Measurements from ENCODE around the gene GAL.

GAL gene

GRCh38 chr11:68659158-68659921 lies 25.0 kb upstream of the GAL start:
- DNase-seq = peak; percentile 54

- no peak for DNase-seq
Measured at GRCh38 chr11:68660066-68660810, 24.1 kb upstream of the GAL start.

- no peak for DNase-seq
Measured at GRCh38 chr11:68661014-68661413, 23.3 kb upstream of the GAL start.

- DNase-seq = no peak
Measured at GRCh38 chr11:68661697-68662603, 22.4 kb upstream of the GAL start.

- DNase-seq = no peak
Measured at GRCh38 chr11:68663482-68664010, 20.8 kb upstream of the GAL start.

- no peak for DNase-seq
Measured at GRCh38 chr11:68664141-68664540, 20.2 kb upstream of the GAL start.

- DNase-seq = no peak
Measured at GRCh38 chr11:68664906-68665305, 19.4 kb upstream of the GAL start.

GRCh38 chr11:68665436-68665835 lies 18.9 kb upstream of the GAL start:
- no peak for DNase-seq

DNA sequence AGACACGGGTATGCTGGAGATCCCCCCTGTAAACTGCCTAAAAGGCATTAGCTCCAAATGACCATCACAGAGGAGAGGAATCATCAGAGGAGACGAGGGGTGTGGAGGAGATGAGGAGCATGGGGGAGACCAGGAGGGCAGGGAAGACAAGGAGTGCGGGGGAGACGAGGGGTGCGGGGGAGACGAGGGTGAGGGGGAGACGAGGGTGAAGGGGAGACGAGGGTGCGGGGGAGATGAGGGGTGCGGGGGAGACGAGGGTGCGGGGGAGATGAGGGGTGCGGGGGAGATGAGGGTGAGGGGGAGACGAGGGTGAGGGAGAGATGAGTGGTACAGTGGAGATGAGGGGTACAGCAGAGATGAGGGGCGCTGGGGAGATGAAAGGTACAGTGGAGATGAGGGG lies 17.5 kb upstream of the GAL start:
- DNase-seq = no peak

DNA sequence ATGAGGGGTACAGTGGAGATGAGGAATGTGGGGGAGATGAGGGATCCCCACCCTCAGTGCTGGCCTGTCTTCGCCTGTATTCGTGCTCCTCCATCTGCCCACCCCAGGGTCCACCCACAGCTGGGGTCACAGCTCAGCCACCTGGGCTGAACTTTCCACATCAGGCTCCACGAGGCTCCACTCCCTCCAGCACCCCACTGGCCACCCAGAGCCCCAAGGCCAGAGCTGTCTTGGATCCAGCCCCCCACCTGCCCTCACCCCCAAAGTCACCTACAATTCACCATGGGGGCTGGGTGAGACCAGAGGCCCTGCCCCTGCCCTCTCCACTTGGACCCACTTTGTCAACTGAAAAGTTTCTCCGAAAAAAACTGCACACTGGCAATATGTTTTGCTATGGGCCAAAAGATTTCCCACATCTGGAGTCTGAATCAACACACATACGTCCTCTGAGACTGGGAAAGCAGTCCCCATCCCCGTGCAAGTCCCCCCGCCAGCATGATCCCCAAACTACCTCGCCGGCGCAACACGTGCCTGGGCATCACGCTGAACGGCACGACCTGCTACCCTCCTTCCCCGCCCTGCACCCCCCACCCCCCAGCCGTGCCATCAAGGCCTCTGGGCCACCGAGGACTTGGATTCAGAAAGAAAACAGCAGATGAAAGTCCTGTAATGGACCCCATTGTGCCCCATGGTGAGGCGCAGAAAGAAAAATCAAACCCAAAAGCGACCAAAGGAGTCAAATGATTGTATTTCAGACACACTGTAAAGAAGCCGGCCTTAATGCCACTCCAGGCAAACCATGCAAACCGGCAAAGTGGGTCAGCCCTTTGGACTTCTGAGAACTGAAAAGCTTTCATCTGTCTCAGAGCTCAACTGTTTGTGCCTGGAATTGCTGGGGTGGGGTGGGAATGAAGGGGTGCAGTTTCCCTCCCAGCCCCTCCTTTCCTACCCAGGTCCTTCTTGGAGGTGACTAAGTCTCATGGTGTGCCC lies 16.5 kb upstream of the GAL start:
- DNase-seq = no peak

- no peak for DNase-seq
Measured at GRCh38 chr11:68669301-68670090, 14.8 kb upstream of the GAL start.

GRCh38 chr11:68670208-68670992 lies 13.9 kb upstream of the GAL start:
- DNase-seq = no peak

GRCh38 chr11:68673306-68673945 lies 10.9 kb upstream of the GAL start:
- peak; percentile 56 for DNase-seq

- DNase-seq = no peak
Measured at GRCh38 chr11:68673991-68674390, 10.4 kb upstream of the GAL start.

- DNase-seq = no peak
Measured at GRCh38 chr11:68674461-68674860, 9.9 kb upstream of the GAL start.

GRCh38 chr11:68677432-68677831 lies 6.9 kb upstream of the GAL start:
- DNase-seq = peak; percentile 70

GRCh38 chr11:68678031-68678441 lies 6.3 kb upstream of the GAL start:
- DNase-seq = no peak

DNA sequence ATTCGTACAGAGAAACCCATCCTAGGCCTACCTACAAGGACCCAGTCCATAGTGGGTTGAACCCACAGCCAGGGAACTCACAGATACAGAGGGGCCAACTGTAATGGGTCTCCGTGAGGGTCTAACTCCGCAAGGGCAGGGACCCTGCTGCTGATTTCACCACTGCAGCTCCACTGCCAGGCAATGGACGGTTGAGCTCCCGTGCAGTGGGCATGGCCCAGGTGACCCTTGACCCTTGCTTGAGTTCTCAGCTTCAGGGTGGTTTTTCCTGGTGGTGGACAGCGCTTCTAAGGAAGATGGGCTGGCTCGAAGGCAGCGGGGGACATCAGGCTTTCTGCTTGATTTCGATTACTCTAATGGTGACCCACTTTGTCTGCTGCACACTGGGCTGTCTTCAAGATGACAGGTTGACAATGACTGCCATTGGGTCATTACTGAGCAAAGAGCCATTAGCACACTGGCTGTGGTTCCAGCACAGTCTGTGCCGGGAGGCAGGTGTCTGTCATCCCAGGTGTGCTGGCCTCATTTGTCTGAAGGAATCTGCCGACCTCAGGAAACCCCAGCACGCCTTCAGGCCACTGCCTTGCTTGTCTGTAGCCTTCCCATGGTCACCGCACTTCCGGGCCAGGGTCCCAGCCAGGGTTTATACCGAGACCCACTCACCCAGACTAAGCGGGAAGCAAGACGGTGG lies 3.7 kb upstream of the GAL start:
- no peak for DNase-seq

GRCh38 chr11:68682531-68682961 lies 1.8 kb upstream of the GAL start:
- no peak for DNase-seq
